ENCODE data around the gene PGAP2. TPM values are rescaled to one million over a fixed set of nuclear protein-coding genes. Genes with fewer than 3 reads are reported as not detected.
A peak's percentile ranks its signal among the peaks of the same experiment; 100 is the strongest.
"Not testable (repeated sequence)": the region's sequence is repeated elsewhere in the genome, so short reads cannot be mapped to it uniquely, and the experiment has no call there.

The PGAP2 gene
- total RNA-seq, 2 donors from 2014 or later, result 10.9 to 15.3 TPM

GRCh38 chr11:3799873-3800272 is 8.5 kb upstream of the PGAP2 start:
- intact Hi-C loops (cut with DNase I), result no loop called here
- ATAC-seq, result no peak

DNA sequence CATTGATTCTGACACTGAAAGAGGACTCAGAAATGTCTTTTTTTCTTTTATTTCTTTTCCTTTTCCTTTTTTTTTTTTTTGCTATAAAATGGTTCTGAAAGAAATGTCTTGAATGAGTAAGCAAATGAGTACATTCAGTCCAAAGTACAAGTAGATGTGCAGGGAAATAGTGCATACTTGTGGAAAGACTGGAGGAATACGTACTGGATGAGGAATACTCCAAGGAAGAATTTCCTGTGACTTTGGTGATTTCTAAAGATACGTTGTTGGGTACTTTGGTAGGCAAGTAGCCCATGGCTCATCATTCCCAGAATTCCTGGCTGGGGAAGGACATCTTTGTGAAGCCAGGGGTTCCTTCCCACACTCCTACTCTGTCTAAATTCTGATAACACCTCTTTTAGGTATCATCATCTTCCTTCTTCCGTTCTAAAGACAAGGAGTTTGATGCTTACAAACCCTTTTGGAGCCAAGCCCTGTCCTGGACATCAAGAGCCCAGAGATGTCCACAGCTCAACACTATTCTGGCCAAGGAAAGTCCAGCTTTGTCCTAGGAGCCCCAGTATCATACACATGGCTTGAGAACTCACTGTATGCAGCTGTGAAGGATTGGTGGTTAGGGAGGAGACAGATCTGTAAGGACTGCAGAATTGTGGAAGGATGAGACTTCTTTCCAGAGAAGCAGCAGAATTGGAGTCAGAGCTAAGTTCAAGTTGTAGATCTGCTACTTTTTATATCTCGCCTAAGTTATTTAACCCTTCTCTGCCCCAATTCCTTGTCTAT is 6.2 kb upstream of the PGAP2 start:
- no peak for ATAC-seq
- no peak for DNase-seq
- intact Hi-C loops (cut with DNase I), result no loop called here

More at GRCh38 chr11:3799873-3800272, 8.5 kb upstream of the PGAP2 start:
- no peak for DNase-seq

DNA sequence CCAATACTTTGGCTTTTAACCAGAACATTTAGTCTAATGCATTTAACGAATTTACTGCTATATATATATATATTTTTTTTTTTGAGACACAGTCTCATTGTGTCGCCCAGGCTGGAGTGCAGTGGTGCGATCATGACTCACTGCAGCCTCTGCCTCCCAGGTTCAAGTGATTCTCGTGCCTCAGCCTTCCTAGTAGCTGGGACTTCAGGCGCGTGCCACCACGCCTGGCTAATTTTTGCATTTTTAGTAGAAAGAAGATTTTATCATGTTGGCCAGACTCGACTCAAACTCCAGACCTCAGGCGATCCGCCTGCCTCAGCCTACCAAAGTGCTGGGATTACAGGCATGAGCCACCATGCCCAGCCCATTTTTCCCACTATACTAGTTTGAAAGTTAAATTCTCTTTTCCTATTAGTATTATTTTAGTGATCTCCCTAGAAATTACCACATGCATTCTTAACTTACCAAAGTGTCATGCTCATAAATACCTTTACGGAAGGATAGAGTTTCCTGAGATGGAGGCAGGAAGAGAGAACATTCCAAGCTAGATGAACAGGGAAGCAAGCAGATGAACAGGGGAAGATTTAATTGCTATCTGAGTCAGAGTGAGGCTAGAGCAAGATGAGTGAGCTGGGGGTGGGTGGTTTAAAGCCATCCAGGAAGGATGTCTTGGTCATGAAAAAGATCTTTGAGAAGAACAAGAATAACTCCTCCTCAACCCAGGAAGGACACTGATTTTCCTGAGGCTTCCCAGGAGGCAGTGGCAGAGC is 4.4 kb upstream of the PGAP2 start:
- intact Hi-C loops (cut with DNase I), result no loop called here
- no peak for ATAC-seq

DNA sequence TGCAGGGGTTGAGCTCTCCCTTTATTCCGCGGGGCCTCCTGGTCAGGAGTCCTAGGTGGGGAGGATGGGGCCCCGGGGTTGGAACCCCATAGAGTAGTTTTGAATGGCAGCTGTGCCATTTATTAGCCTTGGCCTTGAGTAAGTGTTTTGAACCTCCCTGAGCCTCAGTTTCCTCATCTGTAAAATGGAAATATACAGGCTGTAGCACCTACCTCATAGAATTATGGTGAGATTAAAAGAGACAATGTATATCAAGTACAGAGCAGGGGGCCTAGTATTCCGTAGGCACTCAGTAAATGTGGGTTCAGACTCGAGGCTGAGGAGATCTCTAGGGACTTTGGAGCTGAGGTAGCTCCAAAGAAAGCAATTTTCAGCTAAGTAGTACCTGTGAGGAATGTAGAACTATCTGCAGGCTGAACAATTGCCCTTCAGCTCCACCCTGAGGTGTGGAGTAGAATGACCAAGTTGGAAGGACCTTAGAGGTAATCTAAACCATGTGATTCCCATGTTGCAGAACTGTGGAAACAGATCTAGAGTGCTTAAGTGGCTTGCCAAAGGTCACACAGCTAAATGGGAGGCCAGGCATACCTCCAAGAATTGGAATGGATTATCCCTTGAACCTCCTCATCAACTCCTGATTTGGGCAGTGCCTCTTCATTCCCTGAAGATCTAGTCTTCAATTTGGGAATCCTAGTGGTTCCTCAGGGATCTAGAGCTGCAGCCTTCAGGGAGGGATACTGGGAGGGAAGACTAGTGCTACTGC is 682 bp downstream of the PGAP2 start:
- DNase-seq (no peak), ATAC-seq (peak; percentile 60 to 70)
- intact Hi-C loops (cut with DNase I), result no loop called here

More for the DNA sequence above, 4.4 kb upstream of the PGAP2 start:
- DNase-seq, result no peak

DNA sequence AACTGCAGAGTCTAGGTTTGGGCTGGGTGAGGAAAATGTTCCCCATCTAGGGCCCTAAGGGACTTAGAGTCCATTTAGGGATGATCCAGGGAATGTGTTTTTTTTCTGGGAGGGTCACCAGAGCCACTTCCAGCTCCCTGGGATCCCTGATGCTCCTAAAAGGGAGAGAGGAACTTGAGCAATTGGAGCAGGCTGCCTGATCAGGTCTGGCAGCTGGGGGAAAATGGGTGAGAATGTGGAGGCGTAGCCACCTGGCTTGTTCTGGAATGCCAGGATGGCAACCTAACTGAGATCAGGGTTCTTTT is 1.2 kb downstream of the PGAP2 start:
- intact Hi-C loops (cut with DNase I), result no loop called here

GRCh38 chr11:3810446-3810845 is 2.1 kb downstream of the PGAP2 start:
- ATAC-seq, result no peak
- no peak for DNase-seq
- intact Hi-C loops (cut with DNase I), result no loop called here

More for the DNA sequence above, 1.2 kb downstream of the PGAP2 start:
- ATAC-seq (no peak), DNase-seq (no peak)

- ATAC-seq (peak in 1 of 2 donors; percentile 33), DNase-seq (no peak)
- intact Hi-C loops (cut with DNase I), result no loop called here
Measured at GRCh38 chr11:3810951-3811350, 2.6 kb downstream of the PGAP2 start.

- DNase-seq; intact Hi-C loops (cut with DNase I): not testable (repeated sequence)
Measured at GRCh38 chr11:3814832-3815231, 6.5 kb downstream of the PGAP2 start.

GRCh38 chr11:3815845-3816244 is 7.5 kb downstream of the PGAP2 start:
- no peak for DNase-seq
- ATAC-seq, result peak; percentile 30 to 44
- intact Hi-C loops (cut with DNase I), result no loop called here

More at GRCh38 chr11:3814832-3815231, 6.5 kb downstream of the PGAP2 start:
- ATAC-seq, result not testable (repeated sequence)

DNA sequence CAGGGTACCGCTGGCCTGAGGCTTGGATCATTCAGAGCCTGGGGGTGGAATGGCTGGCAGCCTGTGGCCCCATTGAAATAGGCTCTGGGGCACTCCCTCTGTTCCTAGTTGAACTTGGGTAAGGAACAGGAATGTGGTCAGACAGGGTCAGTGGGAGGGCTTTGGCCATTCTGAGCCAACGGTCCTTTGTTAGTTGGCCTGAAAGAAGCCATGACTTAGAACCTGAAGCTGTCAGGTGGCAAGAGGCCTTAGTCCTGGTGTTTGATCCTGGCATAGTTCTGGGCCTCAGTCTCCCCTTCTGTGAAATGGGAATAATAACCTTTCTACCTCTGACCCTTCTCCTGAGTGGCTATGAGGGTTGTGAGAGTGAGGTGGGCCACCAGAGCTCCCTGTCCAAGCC is 8.3 kb downstream of the PGAP2 start:
- no peak for ATAC-seq
- DNase-seq, result no peak
- intact Hi-C loops (cut with DNase I), result no loop called here

- no peak for ATAC-seq
- DNase-seq, result no peak
- intact Hi-C loops (cut with DNase I), result no loop called here
Measured at GRCh38 chr11:3817181-3817800, 8.9 kb downstream of the PGAP2 start.

DNA sequence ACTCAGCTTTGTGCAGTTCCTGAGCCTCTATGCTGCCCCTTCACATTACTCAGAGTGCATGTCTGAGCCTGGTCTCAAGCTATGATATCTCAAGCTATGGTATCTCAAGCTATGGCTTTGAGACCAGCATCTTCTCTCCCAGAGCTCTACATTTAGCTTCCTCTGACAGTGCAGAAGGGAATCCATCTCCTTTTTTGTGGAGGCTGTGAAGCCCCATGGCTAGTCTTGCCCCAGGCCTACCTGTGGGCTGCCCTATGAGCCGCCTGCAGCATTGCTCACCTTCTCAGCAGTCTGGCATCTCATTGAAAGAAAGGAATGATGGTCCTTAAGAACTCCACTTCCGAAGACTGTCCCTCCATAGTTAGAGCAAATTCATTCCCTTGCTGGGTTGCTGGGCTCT is 12.6 kb downstream of the PGAP2 start:
- DNase-seq (no peak), ATAC-seq (no peak)
- intact Hi-C loops (cut with DNase I), result no loop called here

DNA sequence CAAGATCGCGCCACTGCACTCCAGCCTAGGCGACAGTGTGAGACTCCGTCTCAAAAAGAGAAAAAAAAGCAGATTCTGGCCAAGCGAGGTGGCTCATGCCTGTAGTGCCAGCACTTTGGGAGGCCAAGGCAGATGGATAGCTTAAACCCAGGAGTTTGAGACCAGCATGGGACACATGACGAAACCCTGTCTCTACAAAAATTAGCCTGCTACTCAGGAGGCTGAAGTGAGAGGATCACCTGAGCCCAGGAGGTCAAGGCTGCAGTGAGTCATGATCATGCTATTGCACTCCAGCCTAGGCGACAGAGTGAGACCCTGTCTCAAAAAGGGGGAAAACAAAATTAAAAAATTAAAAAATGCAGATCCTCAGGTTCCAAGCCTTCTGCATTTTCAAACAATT is 14.0 kb downstream of the PGAP2 start:
- no peak for ATAC-seq
- intact Hi-C loops (cut with DNase I), result no loop called here
- DNase-seq, result no peak

DNA sequence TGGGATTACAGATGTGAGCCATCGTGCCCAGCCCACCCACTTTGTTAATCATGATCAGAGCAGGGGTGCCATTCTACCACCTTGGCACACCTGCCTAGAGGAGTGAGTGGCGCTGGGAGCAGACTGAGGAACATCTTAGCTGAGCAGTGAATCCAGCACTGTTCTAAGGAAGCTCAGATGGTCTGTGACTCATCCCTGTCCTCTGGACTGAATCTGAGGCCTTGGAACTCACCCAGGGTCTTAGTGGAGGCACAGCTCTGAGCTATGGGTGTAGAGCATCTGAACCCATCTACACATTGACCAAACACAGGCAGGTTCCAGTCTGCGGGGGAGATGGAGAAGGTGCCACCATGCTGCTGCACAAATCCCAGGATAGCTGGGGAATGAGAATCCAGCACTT is 14.9 kb downstream of the PGAP2 start:
- intact Hi-C loops (cut with DNase I), result no loop called here
- DNase-seq (no peak), ATAC-seq (peak in 1 of 2 donors; percentile 72)

GRCh38 chr11:3823762-3824506 is 15.6 kb downstream of the PGAP2 start:
- DNase-seq, result no peak
- intact Hi-C loops (cut with DNase I), result no loop called here
- no peak for ATAC-seq

DNA sequence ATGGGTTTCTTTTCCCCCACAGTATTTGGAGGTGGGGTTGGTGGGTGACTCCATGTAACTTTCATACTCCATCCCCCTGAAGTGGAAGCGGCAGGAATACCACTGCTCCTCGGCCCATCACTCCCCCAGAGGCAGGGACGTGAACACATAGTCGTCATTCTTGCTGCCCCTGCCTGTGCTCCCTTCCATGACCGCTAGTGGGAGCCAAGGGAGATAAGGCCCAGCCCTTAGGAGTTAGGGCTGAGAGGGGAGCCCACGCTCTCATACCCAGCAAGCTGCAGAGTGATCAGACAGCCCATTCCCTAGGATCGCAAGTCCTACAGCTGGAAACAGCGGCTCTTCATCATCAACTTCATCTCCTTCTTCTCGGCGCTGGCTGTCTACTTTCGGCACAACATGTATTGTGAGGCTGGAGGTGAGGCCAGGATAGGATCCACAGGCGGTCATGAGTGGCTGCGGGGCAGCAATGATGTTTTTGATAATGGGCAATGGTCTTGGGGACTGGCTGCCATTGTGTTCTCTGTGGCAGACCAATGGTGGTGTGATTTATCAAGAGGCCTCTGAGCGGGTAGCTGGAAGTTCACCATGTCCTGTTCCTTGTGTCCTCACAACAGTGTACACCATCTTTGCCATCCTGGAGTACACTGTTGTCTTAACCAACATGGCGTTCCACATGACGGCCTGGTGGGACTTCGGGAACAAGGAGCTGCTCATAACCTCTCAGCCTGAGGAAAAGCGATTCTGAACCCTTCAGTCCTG is 16.5 kb downstream of the PGAP2 start:
- intact Hi-C loops (cut with DNase I), result no loop called here
- DNase-seq (peak; percentile 62), ATAC-seq (peak; percentile 61 to 69)

- ATAC-seq (no peak), DNase-seq (no peak)
- intact Hi-C loops (cut with DNase I), result no loop called here
Measured at GRCh38 chr11:3825473-3826154, 17.3 kb downstream of the PGAP2 start.

GRCh38 chr11:3826721-3827120 is 18.4 kb downstream of the PGAP2 start:
- DNase-seq, result no peak
- intact Hi-C loops (cut with DNase I), result no loop called here
- no peak for ATAC-seq
